GM08714 (cell line): Measurements from ENCODE around the gene MMP24OS.

Source experiments
- H3K4me3 ChIP-seq: fragments of 200-500 bp; sonication (Bioruptor generic); 2 replicates; pipeline ENCODE4 v1.5.1; 2014; ENCODE audit warnings: mild to moderate bottlenecking, low read length, inconsistent platforms
- ZNF274 ChIP-seq: IDR thresholded peaks from 2 replicates; pipeline ENCODE4 v1.6.1; 2012; ENCODE audit warnings: mild to moderate bottlenecking, low read depth, low read length

Gene MMP24OS

GRCh38 chr20:35300469-35301262, 22.7 kb upstream of the MMP24OS start:
- no peak overlapping the region for H3K4me3 ChIP-seq
- no peak for TF ChIP-seq ZNF274

- TF ChIP-seq ZNF274: no peak
- H3K4me3 ChIP-seq: no peak overlapping the region
These were observed 21.9 kb upstream of the MMP24OS start for GRCh38 chr20:35299780-35300179.

- no peak overlapping the region for H3K4me3 ChIP-seq
- no peak for TF ChIP-seq ZNF274
These were observed 20.3 kb upstream of the MMP24OS start for GRCh38 chr20:35298264-35298663.

GRCh38 chr20:35297740-35298139, 19.8 kb upstream of the MMP24OS start:
- H3K4me3 ChIP-seq: no peak overlapping the region
- no peak for TF ChIP-seq ZNF274

GRCh38 chr20:35297155-35297554, 19.2 kb upstream of the MMP24OS start:
- no peak for TF ChIP-seq ZNF274
- H3K4me3 ChIP-seq: no peak overlapping the region

- TF ChIP-seq ZNF274: no peak
- H3K4me3 ChIP-seq: no peak overlapping the region
These were observed 18.2 kb upstream of the MMP24OS start for GRCh38 chr20:35296101-35296554.

GRCh38 chr20:35295674-35296073, 17.8 kb upstream of the MMP24OS start:
- no peak overlapping the region for H3K4me3 ChIP-seq
- TF ChIP-seq ZNF274: no peak

- no peak for TF ChIP-seq ZNF274
- H3K4me3 ChIP-seq: no peak overlapping the region
These were observed 17.1 kb upstream of the MMP24OS start for GRCh38 chr20:35295058-35295457.

- no peak overlapping the region for H3K4me3 ChIP-seq
- TF ChIP-seq ZNF274: no peak
These were observed 16.4 kb upstream of the MMP24OS start for GRCh38 chr20:35294293-35294685.

GRCh38 chr20:35293303-35294292, 15.7 kb upstream of the MMP24OS start:
- TF ChIP-seq ZNF274: no peak

GRCh38 chr20:35292504-35293285, 14.8 kb upstream of the MMP24OS start:
- no peak for TF ChIP-seq ZNF274
- no peak overlapping the region for H3K4me3 ChIP-seq

More at GRCh38 chr20:35293303-35294292, 15.7 kb upstream of the MMP24OS start:
- no peak overlapping the region for H3K4me3 ChIP-seq

- H3K4me3 ChIP-seq: no peak within 1 kb of the TSS
- TF ChIP-seq ZNF274: no peak
These were observed 14.0 kb upstream of the MMP24OS start, which contains the start of gene FAM83C for GRCh38 chr20:35291654-35292503. Gene FAM83C (minus strand): TSS chr20:35292425. CDS start chr20:35292304, 121 bp downstream.

GRCh38 chr20:35290887-35291417, 13.0 kb upstream of the MMP24OS start:
- no peak for TF ChIP-seq ZNF274
- H3K4me3 ChIP-seq: no peak overlapping the region
